ENCODE measurements around the gene SLC9A9.
"Not testable (repeated sequence)": the region's sequence is repeated elsewhere in the genome, so short reads cannot be mapped to it uniquely, and the experiment has no call there.

DNA sequence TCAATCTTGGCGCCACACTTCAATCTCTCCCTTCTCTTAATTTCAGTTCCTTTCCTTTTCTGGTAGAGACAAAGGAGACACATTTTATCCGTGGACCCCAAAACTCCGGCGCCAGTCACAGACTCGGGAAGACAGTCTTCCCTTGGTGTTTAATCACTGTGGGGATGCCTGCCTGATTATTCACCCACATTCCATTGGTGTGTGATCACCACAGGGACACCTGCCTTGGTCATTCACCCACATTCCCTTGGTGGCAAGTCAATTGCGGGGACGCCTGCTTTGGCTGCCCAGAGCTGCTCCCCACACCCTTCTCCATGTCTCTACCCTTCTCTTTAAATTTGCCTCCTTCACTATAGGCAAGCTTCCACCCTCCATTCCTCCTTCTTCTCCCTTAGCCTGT lies 50.1 kb downstream of the SLC9A9 start:
- not testable (repeated sequence) for TF ChIP-seq CTCF (IDR thresholded peaks at IDR 0.05; ENCODE audit: control extremely low read depth in 1 of 3, insufficient read depth in 1 of 3, low read depth in 1 of 3, low read length in 3 of 3); CHD7 (IDR thresholded peaks at IDR 0.05; ENCODE audit: insufficient replicate concordance, low read length); KDM5A (IDR thresholded peaks at IDR 0.05; ENCODE audit: low read length); POLR2A (IDR thresholded peaks at IDR 0.05; ENCODE audit: control extremely low read depth in 1 of 2, low read depth in 2 of 2, low read length in 2 of 2); HDAC2 (IDR thresholded peaks at IDR 0.05; ENCODE audit: borderline replicate concordance in 1 of 2, low read depth in 2 of 2, low read length in 2 of 2); TAF1 (IDR thresholded peaks at IDR 0.05; ENCODE audit: low read depth, low read length); TCF12 (IDR thresholded peaks at IDR 0.05; ENCODE audit: low read depth, low read length); EGR1 (IDR thresholded peaks at IDR 0.05; ENCODE audit: borderline replicate concordance, low read depth, low read length)
- TF ChIP-seq, protein P1, sequence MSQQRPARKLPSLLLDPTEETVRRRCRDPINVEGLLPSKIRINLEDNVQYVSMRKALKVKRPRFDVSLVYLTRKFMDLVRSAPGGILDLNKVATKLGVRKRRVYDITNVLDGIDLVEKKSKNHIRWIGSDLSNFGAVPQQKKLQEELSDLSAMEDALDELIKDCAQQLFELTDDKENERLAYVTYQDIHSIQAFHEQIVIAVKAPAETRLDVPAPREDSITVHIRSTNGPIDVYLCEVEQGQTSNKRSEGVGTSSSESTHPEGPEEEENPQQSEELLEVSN (IDR thresholded peaks at IDR 0.05) = not testable (repeated sequence)
